ENCODE measurements around the gene CTTNBP2.

The CTTNBP2 gene

GRCh38 chr7:117689406-117689805 lies 183.8 kb downstream of the CTTNBP2 start:
- no peak for DNase-seq (ENCODE audit: low spot score)

GRCh38 chr7:117688126-117688525 lies 185.1 kb downstream of the CTTNBP2 start:
- DNase-seq (ENCODE audit: low spot score) = no peak

- DNase-seq (ENCODE audit: low spot score) = no peak
Observed at GRCh38 chr7:117686311-117686935, 186.8 kb downstream of the CTTNBP2 start.

- no peak for DNase-seq (ENCODE audit: low spot score)
Observed at GRCh38 chr7:117685795-117686194, 187.4 kb downstream of the CTTNBP2 start.

- no peak for DNase-seq (ENCODE audit: low spot score)
Observed at GRCh38 chr7:117683430-117684175, 189.6 kb downstream of the CTTNBP2 start.

- no peak for DNase-seq (ENCODE audit: low spot score)
Observed at GRCh38 chr7:117682681-117683385, 190.4 kb downstream of the CTTNBP2 start.

GRCh38 chr7:117679120-117679519 lies 194.1 kb downstream of the CTTNBP2 start:
- no peak for DNase-seq (ENCODE audit: low spot score)

- no peak for DNase-seq (ENCODE audit: low spot score)
Observed at GRCh38 chr7:117675497-117676435, 197.5 kb downstream of the CTTNBP2 start.

- DNase-seq (ENCODE audit: low spot score) = no peak
Observed at GRCh38 chr7:117674617-117675016, 198.6 kb downstream of the CTTNBP2 start.

- no peak for DNase-seq (ENCODE audit: low spot score)
Observed at GRCh38 chr7:117673839-117674238, 199.4 kb downstream of the CTTNBP2 start.

GRCh38 chr7:117673367-117673766 lies 199.9 kb downstream of the CTTNBP2 start:
- no peak for DNase-seq (ENCODE audit: low spot score)

GRCh38 chr7:117672453-117672852 lies 200.8 kb downstream of the CTTNBP2 start:
- no peak for DNase-seq (ENCODE audit: low spot score)

GRCh38 chr7:117669818-117670217 lies 203.4 kb downstream of the CTTNBP2 start:
- DNase-seq (ENCODE audit: low spot score) = no peak

GRCh38 chr7:117667456-117667855 lies 205.8 kb downstream of the CTTNBP2 start:
- no peak for DNase-seq (ENCODE audit: low spot score)

- DNase-seq (ENCODE audit: low spot score) = no peak
Observed at GRCh38 chr7:117666689-117667088, 206.6 kb downstream of the CTTNBP2 start.

GRCh38 chr7:117666031-117666430 lies 207.2 kb downstream of the CTTNBP2 start:
- no peak for DNase-seq (ENCODE audit: low spot score)

GRCh38 chr7:117665368-117665767 lies 207.9 kb downstream of the CTTNBP2 start:
- DNase-seq (ENCODE audit: low spot score) = no peak

GRCh38 chr7:117664047-117664446 lies 209.2 kb downstream of the CTTNBP2 start:
- no peak for DNase-seq (ENCODE audit: low spot score)

- DNase-seq (ENCODE audit: low spot score) = no peak
Observed at GRCh38 chr7:117661328-117661727, 211.9 kb downstream of the CTTNBP2 start.

Measured in left forelimb (tissue), 1 donor.